K562 (cell line): Measurements from ENCODE around the gene UTS2R. TPM values are rescaled to one million over a fixed set of nuclear protein-coding genes. Genes with fewer than 3 reads are reported as not detected.

ENCODE experiments used
- E2F8 ChIP-seq: fragments of 450-650 bp; IDR thresholded peaks from 2 replicates; pipeline ENCODE4 v1.7.1; 2018; ENCODE audit warnings: mild to moderate bottlenecking, low read depth; ENCODE audit not compliant: partially characterized antibody
- EZH2 ChIP-seq: IDR thresholded peaks from 2 replicates; pipeline ENCODE4 v1.6.1; 2012; ENCODE audit warnings: low read depth, mild to moderate bottlenecking, inconsistent platforms, low read length, borderline replicate concordance
- HSF4 ChIP-seq: fragments of 250-450 bp; sonication (Bioruptor Pico); IDR thresholded peaks from 2 replicates; pipeline ENCODE4 v2.1.2; 2022; ENCODE audit warnings: mild to moderate bottlenecking, moderate library complexity, borderline replicate concordance
- KDM5B ChIP-seq: fragments of 200-600 bp; sonication (generic); IDR thresholded peaks from 2 replicates; pipeline ENCODE4 v1.6.1; 2012; ENCODE audit warnings: low read depth, mild to moderate bottlenecking, moderate library complexity, low read length, control low read depth, inconsistent platforms; ENCODE audit not compliant: insufficient replicate concordance
- LEF1 ChIP-seq: fragments of 450-650 bp; IDR thresholded peaks from 2 replicates; pipeline ENCODE4 v1.6.1; 2016; ENCODE audit warnings: mild to moderate bottlenecking
- MAFG ChIP-seq: fragments of 450-650 bp; conservative IDR thresholded peaks from 2 replicates; pipeline ENCODE4 v1.6.1; 2016; ENCODE audit warnings: missing genetic modification characterization, missing compliant biosample characterization
- NR2F6 ChIP-seq: fragments of 450-650 bp; formaldehyde crosslinking; IDR thresholded peaks from 2 replicates; pipeline ENCODE4 v1.4.0; 2020; ENCODE audit warnings: mild to moderate bottlenecking
- PURB ChIP-seq: sonication (generic); formaldehyde crosslinking; IDR thresholded peaks from 2 replicates; pipeline ENCODE4 v1.9.0; 2021; ENCODE audit warnings: low read depth, mild to moderate bottlenecking, missing genetic modification reagents
- RAD21 ChIP-seq, 2 experiments: fragments of 250-450 bp in 1 of 2; fragments of 450-650 bp in 1 of 2; sonication (Bioruptor Pico) in 1 of 2; formaldehyde crosslinking in 1 of 2; IDR thresholded peaks in 1 of 2; conservative IDR thresholded peaks in 1 of 2; 2 replicates each; pipeline versions ENCODE4 v1.4.0 to v1.8.0; 2020 to 2022; ENCODE audit warnings: mild to moderate bottlenecking in 2 of 2, moderate library complexity in 1 of 2
- RBM14 ChIP-seq: fragments of 200-400 bp; formaldehyde crosslinking; IDR thresholded peaks from 2 replicates; pipeline ENCODE4 v1.6.1; 2018; ENCODE audit warnings: low read depth, mild to moderate bottlenecking, low read length, moderate library complexity, borderline replicate concordance; ENCODE audit not compliant: insufficient read depth
- RBM22 ChIP-seq: fragments of 200-400 bp; formaldehyde crosslinking; IDR thresholded peaks from 2 replicates; pipeline ENCODE4 v1.6.1; 2018; ENCODE audit warnings: low read length, low read depth; ENCODE audit not compliant: poor library complexity, severe bottlenecking
- ZKSCAN1 ChIP-seq: fragments of 150-350 bp; IDR thresholded peaks from 2 replicates; pipeline ENCODE4 v1.6.1; 2016; ENCODE audit warnings: low read depth, low read length
- polyA plus RNA-seq, 8 experiments: library from polyadenylated mRNA; depleted of rRNA in 4 of 8; stranded (reverse) in 5 of 8; unstranded in 3 of 8; fragments of >200 nt; fragmentation: Nextera tagmentation in 2 of 8; fragmentation: Illumina TruSeq in 1 of 8; extraction: Ambion mirVana in 2 of 8; extraction: Trizol in 1 of 8; gene quantifications; 2 replicates each; pipeline versions ENCODE4 v1.2.1 to v1.2.3, GENCODE V29; 2011 to 2014; ENCODE audit warnings: inconsistent platforms in 1 of 8, missing spikeins in 1 of 8
- total RNA-seq, 7 experiments: library from RNA; depleted of rRNA in 6 of 7; stranded (reverse); fragments of >200 nt in 6 of 7; fragmentation: Illumina TruSeq in 2 of 7; extraction: Trizol in 2 of 7; gene quantifications; 2 replicates each; pipeline versions ENCODE4 v1.2.1 to v1.2.3, GENCODE V29; 2011 to 2021; ENCODE audit warnings: low replicate concordance in 1 of 7
- TF ChIP-seq, protein P1 (sequence below): fragments of 450-650 bp; IDR thresholded peaks from 2 replicates; pipeline ENCODE4 v1.6.1; 2016; ENCODE audit warnings: mild to moderate bottlenecking, moderate library complexity

UTS2R gene
- total and polyA plus RNA-seq, 9 of the 15 experiments (the other 6 are each of a cell fraction or from before 2014, with no cell fraction given): 0.22 TPM; not detected in 8

DNA sequence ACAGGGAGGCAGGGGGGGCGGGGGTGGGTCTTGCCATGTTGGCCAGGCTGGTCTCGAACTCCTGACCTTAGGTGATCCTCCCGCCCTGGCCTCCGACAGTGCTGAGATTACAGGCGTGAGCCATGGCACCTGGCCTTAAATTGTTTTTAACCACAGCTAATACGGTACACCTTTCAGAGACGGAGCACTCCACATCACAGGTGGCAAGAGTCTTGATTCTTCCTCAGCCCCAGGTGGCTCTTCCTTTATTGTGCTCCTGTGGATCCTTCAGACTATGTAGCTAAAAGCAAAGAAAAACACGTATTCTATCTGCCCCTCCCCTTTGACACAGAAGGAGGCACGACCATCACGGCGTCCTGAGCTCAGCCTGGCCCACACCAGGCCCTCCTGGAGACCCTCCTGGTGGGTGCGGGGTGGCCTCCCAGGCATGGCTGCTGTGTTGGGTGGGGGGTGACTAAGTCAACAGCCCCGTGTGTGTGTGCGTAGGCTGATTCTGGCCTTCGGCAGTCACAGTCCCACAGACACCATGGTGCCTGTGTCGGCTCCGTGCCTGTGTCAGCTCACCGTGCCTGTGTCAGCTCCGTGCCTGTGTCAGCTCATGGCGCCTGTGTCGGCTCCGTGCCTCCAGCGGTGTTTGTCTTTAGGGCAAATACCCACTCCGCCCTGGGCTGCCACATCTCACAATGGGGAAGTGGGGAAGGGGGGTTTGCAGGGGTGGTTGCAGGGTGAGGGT lies 27.2 kb upstream of the UTS2R start (continued):
- TF ChIP-seq RBM14: 0 out of 2 replicates have a peak, but pooled peaks have one; percentile 38
- TF ChIP-seq, protein P1, sequence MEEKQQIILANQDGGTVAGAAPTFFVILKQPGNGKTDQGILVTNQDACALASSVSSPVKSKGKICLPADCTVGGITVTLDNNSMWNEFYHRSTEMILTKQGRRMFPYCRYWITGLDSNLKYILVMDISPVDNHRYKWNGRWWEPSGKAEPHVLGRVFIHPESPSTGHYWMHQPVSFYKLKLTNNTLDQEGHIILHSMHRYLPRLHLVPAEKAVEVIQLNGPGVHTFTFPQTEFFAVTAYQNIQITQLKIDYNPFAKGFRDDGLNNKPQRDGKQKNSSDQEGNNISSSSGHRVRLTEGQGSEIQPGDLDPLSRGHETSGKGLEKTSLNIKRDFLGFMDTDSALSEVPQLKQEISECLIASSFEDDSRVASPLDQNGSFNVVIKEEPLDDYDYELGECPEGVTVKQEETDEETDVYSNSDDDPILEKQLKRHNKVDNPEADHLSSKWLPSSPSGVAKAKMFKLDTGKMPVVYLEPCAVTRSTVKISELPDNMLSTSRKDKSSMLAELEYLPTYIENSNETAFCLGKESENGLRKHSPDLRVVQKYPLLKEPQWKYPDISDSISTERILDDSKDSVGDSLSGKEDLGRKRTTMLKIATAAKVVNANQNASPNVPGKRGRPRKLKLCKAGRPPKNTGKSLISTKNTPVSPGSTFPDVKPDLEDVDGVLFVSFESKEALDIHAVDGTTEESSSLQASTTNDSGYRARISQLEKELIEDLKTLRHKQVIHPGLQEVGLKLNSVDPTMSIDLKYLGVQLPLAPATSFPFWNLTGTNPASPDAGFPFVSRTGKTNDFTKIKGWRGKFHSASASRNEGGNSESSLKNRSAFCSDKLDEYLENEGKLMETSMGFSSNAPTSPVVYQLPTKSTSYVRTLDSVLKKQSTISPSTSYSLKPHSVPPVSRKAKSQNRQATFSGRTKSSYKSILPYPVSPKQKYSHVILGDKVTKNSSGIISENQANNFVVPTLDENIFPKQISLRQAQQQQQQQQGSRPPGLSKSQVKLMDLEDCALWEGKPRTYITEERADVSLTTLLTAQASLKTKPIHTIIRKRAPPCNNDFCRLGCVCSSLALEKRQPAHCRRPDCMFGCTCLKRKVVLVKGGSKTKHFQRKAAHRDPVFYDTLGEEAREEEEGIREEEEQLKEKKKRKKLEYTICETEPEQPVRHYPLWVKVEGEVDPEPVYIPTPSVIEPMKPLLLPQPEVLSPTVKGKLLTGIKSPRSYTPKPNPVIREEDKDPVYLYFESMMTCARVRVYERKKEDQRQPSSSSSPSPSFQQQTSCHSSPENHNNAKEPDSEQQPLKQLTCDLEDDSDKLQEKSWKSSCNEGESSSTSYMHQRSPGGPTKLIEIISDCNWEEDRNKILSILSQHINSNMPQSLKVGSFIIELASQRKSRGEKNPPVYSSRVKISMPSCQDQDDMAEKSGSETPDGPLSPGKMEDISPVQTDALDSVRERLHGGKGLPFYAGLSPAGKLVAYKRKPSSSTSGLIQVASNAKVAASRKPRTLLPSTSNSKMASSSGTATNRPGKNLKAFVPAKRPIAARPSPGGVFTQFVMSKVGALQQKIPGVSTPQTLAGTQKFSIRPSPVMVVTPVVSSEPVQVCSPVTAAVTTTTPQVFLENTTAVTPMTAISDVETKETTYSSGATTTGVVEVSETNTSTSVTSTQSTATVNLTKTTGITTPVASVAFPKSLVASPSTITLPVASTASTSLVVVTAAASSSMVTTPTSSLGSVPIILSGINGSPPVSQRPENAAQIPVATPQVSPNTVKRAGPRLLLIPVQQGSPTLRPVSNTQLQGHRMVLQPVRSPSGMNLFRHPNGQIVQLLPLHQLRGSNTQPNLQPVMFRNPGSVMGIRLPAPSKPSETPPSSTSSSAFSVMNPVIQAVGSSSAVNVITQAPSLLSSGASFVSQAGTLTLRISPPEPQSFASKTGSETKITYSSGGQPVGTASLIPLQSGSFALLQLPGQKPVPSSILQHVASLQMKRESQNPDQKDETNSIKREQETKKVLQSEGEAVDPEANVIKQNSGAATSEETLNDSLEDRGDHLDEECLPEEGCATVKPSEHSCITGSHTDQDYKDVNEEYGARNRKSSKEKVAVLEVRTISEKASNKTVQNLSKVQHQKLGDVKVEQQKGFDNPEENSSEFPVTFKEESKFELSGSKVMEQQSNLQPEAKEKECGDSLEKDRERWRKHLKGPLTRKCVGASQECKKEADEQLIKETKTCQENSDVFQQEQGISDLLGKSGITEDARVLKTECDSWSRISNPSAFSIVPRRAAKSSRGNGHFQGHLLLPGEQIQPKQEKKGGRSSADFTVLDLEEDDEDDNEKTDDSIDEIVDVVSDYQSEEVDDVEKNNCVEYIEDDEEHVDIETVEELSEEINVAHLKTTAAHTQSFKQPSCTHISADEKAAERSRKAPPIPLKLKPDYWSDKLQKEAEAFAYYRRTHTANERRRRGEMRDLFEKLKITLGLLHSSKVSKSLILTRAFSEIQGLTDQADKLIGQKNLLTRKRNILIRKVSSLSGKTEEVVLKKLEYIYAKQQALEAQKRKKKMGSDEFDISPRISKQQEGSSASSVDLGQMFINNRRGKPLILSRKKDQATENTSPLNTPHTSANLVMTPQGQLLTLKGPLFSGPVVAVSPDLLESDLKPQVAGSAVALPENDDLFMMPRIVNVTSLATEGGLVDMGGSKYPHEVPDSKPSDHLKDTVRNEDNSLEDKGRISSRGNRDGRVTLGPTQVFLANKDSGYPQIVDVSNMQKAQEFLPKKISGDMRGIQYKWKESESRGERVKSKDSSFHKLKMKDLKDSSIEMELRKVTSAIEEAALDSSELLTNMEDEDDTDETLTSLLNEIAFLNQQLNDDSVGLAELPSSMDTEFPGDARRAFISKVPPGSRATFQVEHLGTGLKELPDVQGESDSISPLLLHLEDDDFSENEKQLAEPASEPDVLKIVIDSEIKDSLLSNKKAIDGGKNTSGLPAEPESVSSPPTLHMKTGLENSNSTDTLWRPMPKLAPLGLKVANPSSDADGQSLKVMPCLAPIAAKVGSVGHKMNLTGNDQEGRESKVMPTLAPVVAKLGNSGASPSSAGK: no peak
- no peak for TF ChIP-seq RBM22
- no peak for TF ChIP-seq NR2F6
- no peak for TF ChIP-seq EZH2
- TF ChIP-seq HSF4 (CRISPR knock-in tag): no peak
- TF ChIP-seq E2F8: no peak
- no peak for TF ChIP-seq MAFG (tag)
- no peak for TF ChIP-seq RAD21 (CRISPR knock-in tag; conservative IDR thresholded peaks at IDR 0.05 in 1 of 2, IDR thresholded peaks at IDR 0.05 in 1 of 2)
- no peak for TF ChIP-seq PURB (CRISPR knock-in tag)
- TF ChIP-seq LEF1: no peak
- TF ChIP-seq ZKSCAN1: no peak
- peak; percentile 60 for TF ChIP-seq KDM5B
